ENCODE measurements around the gene SCRN1. TPM values are rescaled to one million over a fixed set of nuclear protein-coding genes. Genes with fewer than 3 reads are reported as not detected.

SCRN1 gene
- total RNA-seq, 5 donors from 2014 or later (not counting 1 experiment from before 2014, with no cell fraction given) = 3.4 to 12.5 (median 5.7) TPM

DNA sequence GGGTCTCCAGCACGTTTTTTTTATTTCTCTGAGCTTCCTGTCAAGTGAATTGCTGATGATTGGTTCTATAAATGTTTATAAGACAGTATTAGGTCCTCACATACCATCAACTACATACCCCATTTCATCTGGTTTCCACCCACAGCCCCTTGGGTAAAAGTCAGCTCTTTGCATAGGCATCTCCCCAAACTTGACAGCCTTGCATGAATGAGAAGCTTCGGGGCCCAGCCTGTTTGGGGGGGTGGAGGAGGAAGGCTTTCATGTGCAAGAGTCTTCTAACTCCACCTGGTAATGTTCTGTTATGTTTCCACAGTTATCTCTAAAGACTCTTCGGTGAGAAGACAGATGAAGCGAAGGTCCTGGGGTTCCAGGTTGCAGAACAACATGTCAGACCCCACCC is 75.4 kb downstream of the SCRN1 start:
- Mint-ChIP-seq H3K36me3 (no peaks in the 10 kb centered on the region), H3K27ac (no peak overlapping the region), H3K4me1 (no peaks in the 10 kb centered on the region), H3K9me3 (no peaks in the 10 kb centered on the region), H3K4me3 (no peak overlapping the region), H3K27me3 (peaks cover 0 to 11% of the 10 kb centered on the region in 2 donors)
- Histone ChIP-seq H3K27ac (ENCODE audit: low read length) (no peak overlapping the region), H3K36me3 (ENCODE audit: control insufficient read depth in 2 of 2, extremely low read depth in 1 of 2, insufficient read depth in 1 of 2, low read length in 1 of 2) (no peaks in the 10 kb centered on the region), H3K4me3 (ENCODE audit: control insufficient read depth in 1 of 2, extremely low read depth in 1 of 2, low read length in 1 of 2) (no peak overlapping the region), H3K9me3 (no peaks in the 10 kb centered on the region), H3K4me1 (ENCODE audit: control insufficient read depth in 1 of 2, extremely low read depth in 1 of 2, insufficient read depth in 2 of 2, low read length in 2 of 2) (no peaks in the 10 kb centered on the region), H3K27me3 (replicated peaks in 1 of 2; ENCODE audit: control insufficient read depth in 2 of 2, extremely low read depth in 1 of 2, insufficient read depth in 2 of 2, low read length in 1 of 2) (peaks cover 0 to 5% of the 10 kb centered on the region in 2 experiments)
- ATAC-seq (replicated peaks in 1 of 4) (no peak), DNase-seq (no peak)
- CTCF ChIA-PET = interaction anchor here in 1 of 2 donors (0.6 to 1.0 kb wide), 2 partner anchors 9 to 49 kb away, joined by 3 to 4 read pairs; no protein-coding TSS in a partner anchor
- no CpG with 5 or more reads among the region's 4 CpGs for WGBS (ENCODE audit: insufficient coverage)
- POLR2A ChIA-PET = no interaction called here

DNA sequence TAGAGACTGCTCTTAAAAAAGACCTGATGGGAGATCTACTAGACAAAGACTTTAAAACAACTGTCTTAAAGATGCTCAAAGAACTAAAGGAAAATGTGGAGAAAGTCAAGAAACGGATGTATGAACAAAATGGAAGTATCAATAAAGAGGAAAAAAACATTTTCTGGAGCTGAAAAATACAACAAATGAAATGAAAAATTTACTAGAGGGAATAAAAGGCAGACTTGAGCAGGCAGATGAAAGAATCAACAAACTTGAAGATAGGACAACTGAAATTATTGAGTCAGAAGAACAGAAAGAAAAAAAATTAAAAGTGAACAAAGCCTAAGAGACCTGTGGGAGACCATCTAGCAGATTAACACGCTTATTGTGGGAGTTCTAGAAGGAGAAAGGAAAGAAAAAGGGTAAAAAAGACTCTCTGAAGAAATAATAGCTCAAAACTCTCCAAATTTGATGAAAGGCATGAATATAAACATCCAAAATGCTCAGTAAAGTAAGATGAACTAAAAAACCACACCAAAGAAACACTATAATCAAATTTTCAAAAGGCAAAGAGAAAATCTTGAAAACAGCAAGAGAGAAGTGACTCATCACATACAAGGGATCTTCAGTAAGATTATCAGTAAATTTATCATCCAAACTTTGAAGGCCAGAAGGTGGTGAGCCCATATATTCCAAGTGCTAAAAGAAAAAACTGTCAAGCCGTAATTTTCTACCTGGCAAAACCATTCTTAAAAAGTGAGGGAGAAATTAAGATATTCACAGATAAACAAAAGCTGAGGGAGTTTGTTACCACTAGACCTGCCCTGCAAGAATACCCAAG is 83.2 kb downstream of the SCRN1 start:
- Mint-ChIP-seq H3K4me1 (no peaks in the 10 kb centered on the region), H3K4me3 (no peak overlapping the region), H3K27me3 (peaks cover 11 to 31% of the 10 kb centered on the region in 2 donors), H3K27ac (no peak overlapping the region), H3K36me3 (peaks cover 14% of the 10 kb centered on the region), H3K9me3 (peaks cover 16 to 32% (median 28%) of the 10 kb centered on the region in 3 donors)
- no peak for DNase-seq
- Histone ChIP-seq H3K4me3 (ENCODE audit: control insufficient read depth in 1 of 2, extremely low read depth in 1 of 2, low read length in 1 of 2) (no peak overlapping the region), H3K27me3 (replicated peaks in 1 of 2; ENCODE audit: control insufficient read depth in 2 of 2, extremely low read depth in 1 of 2, insufficient read depth in 2 of 2, low read length in 1 of 2) (peaks cover 0 to 9% of the 10 kb centered on the region in 2 experiments), H3K9me3 (peaks cover 7% of the 10 kb centered on the region), H3K4me1 (ENCODE audit: control insufficient read depth in 1 of 2, extremely low read depth in 1 of 2, insufficient read depth in 2 of 2, low read length in 2 of 2) (no peaks in the 10 kb centered on the region), H3K27ac (ENCODE audit: low read length) (no peak overlapping the region), H3K36me3 (ENCODE audit: control insufficient read depth in 2 of 2, extremely low read depth in 1 of 2, insufficient read depth in 1 of 2, low read length in 1 of 2) (no peaks in the 10 kb centered on the region)
- ChIA-PET POLR2A (no interaction called here), CTCF (interaction anchor here in 1 of 2 donors (1.1 kb wide), 1 partner anchor 15 kb away, joined by 5 read pairs; no protein-coding TSS in a partner anchor)
- no CpG with 5 or more reads among the region's 3 CpGs for WGBS (ENCODE audit: insufficient coverage)
- ATAC-seq (replicated peaks in 1 of 4) = no peak

DNA sequence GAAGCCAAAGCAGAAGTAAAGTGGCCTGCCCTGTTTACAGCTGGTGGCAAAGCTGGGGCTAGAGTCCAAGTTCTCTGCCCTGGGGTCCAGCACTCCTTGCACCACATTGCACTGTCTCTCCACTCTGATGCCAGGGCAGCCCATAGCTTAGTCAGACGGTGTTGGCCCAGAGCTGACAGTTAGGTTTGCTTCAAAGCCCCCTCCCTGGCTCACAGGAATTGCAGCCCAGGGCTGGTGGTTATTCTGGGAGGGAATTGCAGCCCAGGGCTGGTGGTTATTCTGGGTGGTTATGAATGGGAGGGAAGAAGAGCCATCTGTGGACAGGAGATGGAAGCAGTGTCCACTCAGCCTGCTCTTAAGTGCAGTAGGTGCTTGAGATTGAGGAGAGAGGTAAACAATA is 88.9 kb downstream of the SCRN1 start:
- CTCF ChIA-PET = no interaction called here
- H3K4me3 ChIP-seq (ENCODE audit: control insufficient read depth in 1 of 2, extremely low read depth in 1 of 2, low read length in 1 of 2) = no peak overlapping the region
- peaks cover under 1 to 21% (median 11%) of the 10 kb centered on the region in 3 donors for H3K9me3 Mint-ChIP-seq
- H3K27me3 Mint-ChIP-seq = peaks cover 23 to 40% of the 10 kb centered on the region in 2 donors
- no peaks in the 10 kb centered on the region for H3K36me3 Mint-ChIP-seq
- no peak overlapping the region for H3K27ac ChIP-seq (ENCODE audit: low read length)
- DNase-seq (no peak), ATAC-seq (replicated peaks in 1 of 4) (peak in 1 of 4 experiments; percentile 20)
- no peak overlapping the region for H3K27ac Mint-ChIP-seq
- peaks cover 0 to 2% (median 0%) of the 10 kb centered on the region in 3 donors for H3K4me1 Mint-ChIP-seq
- no peak overlapping the region for H3K4me3 Mint-ChIP-seq
- POLR2A ChIA-PET = no interaction called here
- H3K9me3 ChIP-seq = no peaks in the 10 kb centered on the region
- WGBS (ENCODE audit: insufficient coverage) = no CpG with 5 or more reads among the region's 1 CpG
- H3K4me1 ChIP-seq (ENCODE audit: control insufficient read depth in 1 of 2, extremely low read depth in 1 of 2, insufficient read depth in 2 of 2, low read length in 2 of 2) = no peaks in the 10 kb centered on the region
- peaks cover 0 to 14% of the 10 kb centered on the region in 2 experiments for H3K27me3 ChIP-seq (replicated peaks in 1 of 2; ENCODE audit: control insufficient read depth in 2 of 2, extremely low read depth in 1 of 2, insufficient read depth in 2 of 2, low read length in 1 of 2)
- H3K36me3 ChIP-seq (ENCODE audit: control insufficient read depth in 2 of 2, extremely low read depth in 1 of 2, insufficient read depth in 1 of 2, low read length in 1 of 2) = no peaks in the 10 kb centered on the region

DNA sequence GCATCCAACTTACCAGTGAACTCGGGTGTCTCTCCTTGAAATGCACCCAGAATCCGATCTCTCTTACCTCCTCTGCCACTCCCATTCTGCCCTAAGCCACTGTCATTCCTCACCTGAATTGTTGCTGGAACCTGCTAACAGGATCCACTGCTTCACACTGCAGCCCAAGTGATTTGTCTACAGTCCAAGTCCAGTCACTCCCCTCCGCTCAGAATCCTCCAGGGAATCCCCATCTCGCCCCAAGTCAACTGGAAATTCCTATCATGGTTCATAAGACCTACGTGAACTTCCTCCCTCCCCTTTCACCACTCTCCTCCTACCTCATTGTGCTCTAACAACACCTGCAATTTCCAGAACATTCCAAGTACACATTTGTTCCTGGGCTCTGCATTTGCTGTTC is 91.3 kb downstream of the SCRN1 start:
- CTCF ChIA-PET = no interaction called here

DNA sequence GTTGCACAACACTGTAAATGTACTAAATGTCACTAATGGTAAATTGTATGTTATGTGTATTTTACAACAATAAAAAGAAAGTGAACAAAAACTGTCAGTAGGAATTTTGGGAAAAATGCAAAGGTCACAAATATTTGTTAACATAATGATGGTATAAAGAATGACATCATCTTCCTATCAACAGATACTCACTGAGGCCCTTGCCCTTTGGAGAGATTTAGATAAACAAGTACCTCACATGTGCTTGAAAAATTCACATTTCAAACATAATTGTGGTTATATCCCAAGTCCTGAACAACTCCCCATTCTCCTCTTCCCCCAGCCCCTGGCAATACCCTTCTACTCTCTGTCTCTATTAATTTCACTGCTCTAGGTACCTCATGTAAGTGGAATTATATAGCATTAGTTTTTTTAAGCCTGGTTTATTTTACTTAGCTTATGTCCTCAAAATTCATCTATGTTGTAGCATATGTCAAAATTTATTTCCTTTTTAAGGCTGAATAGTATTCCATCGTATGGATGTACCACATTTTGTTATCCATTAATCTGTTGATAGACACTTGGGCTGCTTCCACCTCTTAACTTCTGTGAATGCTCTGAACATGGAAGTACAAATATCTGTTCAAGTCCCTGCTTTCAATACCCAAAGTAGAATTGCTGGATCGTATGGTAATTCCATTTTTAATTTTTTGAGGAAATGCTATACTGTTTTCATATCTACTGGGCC is 92.8 kb downstream of the SCRN1 start:
- DNase-seq (no peak), ATAC-seq (replicated peaks in 1 of 4) (no peak)
- no peak overlapping the region for H3K27ac Mint-ChIP-seq
- no peak overlapping the region for H3K4me3 Mint-ChIP-seq
- peaks cover 0 to 2% (median 0%) of the 10 kb centered on the region in 3 donors for H3K4me1 Mint-ChIP-seq
- CTCF ChIA-PET = no interaction called here
- no peaks in the 10 kb centered on the region for H3K36me3 ChIP-seq (ENCODE audit: control insufficient read depth in 2 of 2, extremely low read depth in 1 of 2, insufficient read depth in 1 of 2, low read length in 1 of 2)
- peaks cover 0 to 12% (median 3%) of the 10 kb centered on the region in 3 donors for H3K9me3 Mint-ChIP-seq
- H3K27ac ChIP-seq (ENCODE audit: low read length) = no peak overlapping the region
- POLR2A ChIA-PET = no interaction called here
- H3K36me3 Mint-ChIP-seq = no peaks in the 10 kb centered on the region
- no peaks in the 10 kb centered on the region for H3K9me3 ChIP-seq
- H3K4me1 ChIP-seq (ENCODE audit: control insufficient read depth in 1 of 2, extremely low read depth in 1 of 2, insufficient read depth in 2 of 2, low read length in 2 of 2) = no peaks in the 10 kb centered on the region
- peaks cover 0 to 17% of the 10 kb centered on the region in 2 experiments for H3K27me3 ChIP-seq (replicated peaks in 1 of 2; ENCODE audit: control insufficient read depth in 2 of 2, extremely low read depth in 1 of 2, insufficient read depth in 2 of 2, low read length in 1 of 2)
- no CpG with 5 or more reads among the region's 2 CpGs for WGBS (ENCODE audit: insufficient coverage)
- H3K4me3 ChIP-seq (ENCODE audit: control insufficient read depth in 1 of 2, extremely low read depth in 1 of 2, low read length in 1 of 2) = no peak overlapping the region
- peaks cover 19 to 28% of the 10 kb centered on the region in 2 donors for H3K27me3 Mint-ChIP-seq

More for the DNA sequence above, 91.3 kb downstream of the SCRN1 start:
- no peaks in the 10 kb centered on the region for H3K36me3 ChIP-seq (ENCODE audit: control insufficient read depth in 2 of 2, extremely low read depth in 1 of 2, insufficient read depth in 1 of 2, low read length in 1 of 2)
- no peaks in the 10 kb centered on the region for H3K4me1 ChIP-seq (ENCODE audit: control insufficient read depth in 1 of 2, extremely low read depth in 1 of 2, insufficient read depth in 2 of 2, low read length in 2 of 2)
- H3K27me3 Mint-ChIP-seq = peaks cover 23 to 30% of the 10 kb centered on the region in 2 donors
- peaks cover 0 to 2% (median 0%) of the 10 kb centered on the region in 3 donors for H3K4me1 Mint-ChIP-seq
- no peak for DNase-seq
- H3K4me3 ChIP-seq (ENCODE audit: control insufficient read depth in 1 of 2, extremely low read depth in 1 of 2, low read length in 1 of 2) = no peak overlapping the region
- WGBS (ENCODE audit: insufficient coverage) = 36% methylated on average over 4 of the region's 5 CpGs
- POLR2A ChIA-PET = no interaction called here
- H3K27ac ChIP-seq (ENCODE audit: low read length) = no peak overlapping the region
- no peaks in the 10 kb centered on the region for H3K9me3 ChIP-seq
- H3K4me3 Mint-ChIP-seq = no peak overlapping the region
- no peak overlapping the region for H3K27ac Mint-ChIP-seq
- ATAC-seq (replicated peaks in 1 of 4) = no peak
- peaks cover 0 to 14% of the 10 kb centered on the region in 2 experiments for H3K27me3 ChIP-seq (replicated peaks in 1 of 2; ENCODE audit: control insufficient read depth in 2 of 2, extremely low read depth in 1 of 2, insufficient read depth in 2 of 2, low read length in 1 of 2)
- no peaks in the 10 kb centered on the region for H3K36me3 Mint-ChIP-seq
- H3K9me3 Mint-ChIP-seq = peaks cover 0 to 12% (median 3%) of the 10 kb centered on the region in 3 donors

DNA sequence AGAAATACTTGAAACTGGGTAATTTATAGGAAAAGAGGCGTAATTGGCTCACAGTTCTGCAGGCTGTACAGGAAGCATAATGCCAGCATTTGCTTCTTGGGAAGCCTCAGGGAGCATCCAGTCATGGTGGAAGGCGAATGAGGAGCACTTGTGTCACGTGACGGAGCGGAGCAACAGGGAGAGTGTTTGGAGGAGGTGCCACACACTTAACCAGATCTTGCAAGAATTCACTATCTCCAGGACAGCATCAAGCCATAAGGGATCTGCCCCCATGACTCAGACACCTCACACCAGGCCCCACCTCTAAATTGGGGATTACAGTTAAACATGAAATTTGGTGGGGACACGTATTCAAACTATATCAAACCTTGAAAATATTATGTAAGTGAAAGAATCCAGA is 94.0 kb downstream of the SCRN1 start:
- Histone ChIP-seq H3K36me3 (ENCODE audit: control insufficient read depth in 2 of 2, extremely low read depth in 1 of 2, insufficient read depth in 1 of 2, low read length in 1 of 2) (no peaks in the 10 kb centered on the region), H3K27me3 (replicated peaks in 1 of 2; ENCODE audit: control insufficient read depth in 2 of 2, extremely low read depth in 1 of 2, insufficient read depth in 2 of 2, low read length in 1 of 2) (peaks cover 0 to 7% of the 10 kb centered on the region in 2 experiments), H3K4me1 (ENCODE audit: control insufficient read depth in 1 of 2, extremely low read depth in 1 of 2, insufficient read depth in 2 of 2, low read length in 2 of 2) (no peaks in the 10 kb centered on the region), H3K4me3 (ENCODE audit: control insufficient read depth in 1 of 2, extremely low read depth in 1 of 2, low read length in 1 of 2) (no peak overlapping the region), H3K27ac (ENCODE audit: low read length) (no peak overlapping the region), H3K9me3 (no peaks in the 10 kb centered on the region)
- POLR2A ChIA-PET = no interaction called here
- Mint-ChIP-seq H3K36me3 (no peaks in the 10 kb centered on the region), H3K27ac (no peak overlapping the region), H3K4me1 (peaks cover 0 to under 1% (median 0%) of the 10 kb centered on the region in 3 donors), H3K27me3 (peaks cover 14 to 22% of the 10 kb centered on the region in 2 donors), H3K9me3 (peaks cover 0 to 12% (median 3%) of the 10 kb centered on the region in 3 donors), H3K4me3 (no peak overlapping the region)
- WGBS (ENCODE audit: insufficient coverage) = 89% methylated on average over 1 of the region's 6 CpGs
- DNase-seq (no peak), ATAC-seq (replicated peaks in 1 of 4) (no peak)
- CTCF ChIA-PET = no interaction called here

All from T-cell (primary cell).